ENCODE data around the gene SUPT4H1. TPM values are rescaled to one million over a fixed set of nuclear protein-coding genes. Genes with fewer than 3 reads are reported as not detected.

SUPT4H1 gene
- total and polyA plus RNA-seq, 9 of the 15 experiments (the other 6 are each of a cell fraction or from before 2014, with no cell fraction given) = 62.1 to 320 (median 117) TPM

DNA sequence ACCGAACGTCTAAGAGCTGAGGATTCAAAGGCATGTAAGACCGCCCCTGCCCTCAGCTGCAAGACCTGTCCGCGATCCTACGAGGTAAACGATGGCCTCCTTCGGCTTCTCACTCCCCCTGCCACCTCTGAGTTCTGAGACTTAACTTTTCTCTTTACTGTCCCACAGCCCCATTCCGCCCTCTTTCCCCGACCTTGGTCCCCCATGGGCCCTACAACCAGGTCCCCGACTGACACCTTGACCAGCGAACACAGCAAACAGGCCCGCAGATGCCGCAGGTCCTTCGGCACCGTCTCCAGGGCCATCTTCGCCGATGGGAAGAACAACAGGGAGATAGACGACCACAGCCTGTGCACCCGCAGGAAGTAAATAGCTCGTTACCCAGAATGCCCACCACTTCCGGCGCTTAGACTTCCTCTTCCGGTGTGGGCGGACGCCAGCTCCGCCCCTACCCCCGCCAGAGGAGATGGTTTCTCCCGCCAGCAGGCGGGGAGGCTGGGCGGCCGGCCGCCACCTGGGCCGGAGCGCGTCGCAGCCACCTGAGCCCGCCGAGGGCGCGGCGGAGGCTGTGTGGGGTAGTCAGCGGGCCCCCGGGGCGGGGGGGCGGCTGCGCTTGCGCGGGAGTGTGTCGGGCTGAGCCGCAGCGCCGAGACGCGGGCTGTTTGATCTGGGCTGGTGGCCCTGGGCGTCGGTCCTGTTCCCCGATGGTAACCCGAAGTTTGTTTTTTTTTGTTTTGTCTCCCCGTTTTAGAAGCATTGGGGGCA lies at the start of gene SUPT4H1 (continued):
- TF ChIP-seq BRCA1 (IDR thresholded peaks at IDR 0.05) (no peak), BRCA1 (CRISPR knock-in tag; IDR thresholded peaks at IDR 0.05) (no peak), MTF1 (CRISPR knock-in tag; IDR thresholded peaks at IDR 0.05; ENCODE audit: borderline replicate concordance) (no peak), NRF1 (conservative IDR thresholded peaks at IDR 0.05 in 1 of 2, IDR thresholded peaks at IDR 0.05 in 1 of 2) (peak; percentile 95 to 96), PRMT5 (CRISPR knock-in tag; IDR thresholded peaks at IDR 0.05) (no peak), SNIP1 (IDR thresholded peaks at IDR 0.05; ENCODE audit: low read depth) (no peak), HDAC8 (tag; IDR thresholded peaks at IDR 0.05) (no peak), RCOR1 (IDR thresholded peaks at IDR 0.05; ENCODE audit: borderline replicate concordance in 1 of 2, low read depth in 2 of 2, low read length in 2 of 2) (no peak; a peak in 1 of 4 replicates), GABPB2 (CRISPR knock-in tag; conservative IDR thresholded peaks at IDR 0.05) (no peak), TSC22D4 (tag; IDR thresholded peaks at IDR 0.05) (no peak), BRD4 (IDR thresholded peaks at IDR 0.05) (no peak), ZNF239 (CRISPR knock-in tag; IDR thresholded peaks at IDR 0.05) (no peak), NBN (IDR thresholded peaks at IDR 0.05; ENCODE audit: low read depth) (no peak), GTF2F1 (IDR thresholded peaks at IDR 0.05; ENCODE audit: low read depth, low read length) (no peak; the same call in 1 of the 2 replicates), MCM7 (IDR thresholded peaks at IDR 0.05) (no peak), SMARCA4 (IDR thresholded peaks at IDR 0.05) (no peak), ZNF778 (CRISPR knock-in tag; IDR thresholded peaks at IDR 0.05) (no peak), ZKSCAN1 (IDR thresholded peaks at IDR 0.05; ENCODE audit: low read depth, low read length) (peak; percentile 48; the same call in 1 of the 2 replicates)
- TF ChIP-seq, protein P1, sequence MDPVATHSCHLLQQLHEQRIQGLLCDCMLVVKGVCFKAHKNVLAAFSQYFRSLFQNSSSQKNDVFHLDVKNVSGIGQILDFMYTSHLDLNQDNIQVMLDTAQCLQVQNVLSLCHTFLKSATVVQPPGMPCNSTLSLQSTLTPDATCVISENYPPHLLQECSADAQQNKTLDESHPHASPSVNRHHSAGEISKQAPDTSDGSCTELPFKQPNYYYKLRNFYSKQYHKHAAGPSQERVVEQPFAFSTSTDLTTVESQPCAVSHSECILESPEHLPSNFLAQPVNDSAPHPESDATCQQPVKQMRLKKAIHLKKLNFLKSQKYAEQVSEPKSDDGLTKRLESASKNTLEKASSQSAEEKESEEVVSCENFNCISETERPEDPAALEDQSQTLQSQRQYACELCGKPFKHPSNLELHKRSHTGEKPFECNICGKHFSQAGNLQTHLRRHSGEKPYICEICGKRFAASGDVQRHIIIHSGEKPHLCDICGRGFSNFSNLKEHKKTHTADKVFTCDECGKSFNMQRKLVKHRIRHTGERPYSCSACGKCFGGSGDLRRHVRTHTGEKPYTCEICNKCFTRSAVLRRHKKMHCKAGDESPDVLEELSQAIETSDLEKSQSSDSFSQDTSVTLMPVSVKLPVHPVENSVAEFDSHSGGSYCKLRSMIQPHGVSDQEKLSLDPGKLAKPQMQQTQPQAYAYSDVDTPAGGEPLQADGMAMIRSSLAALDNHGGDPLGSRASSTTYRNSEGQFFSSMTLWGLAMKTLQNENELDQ (CRISPR knock-in tag; IDR thresholded peaks at IDR 0.05; ENCODE audit: borderline replicate concordance) = 0 out of 2 replicates have a peak, but pooled peaks have one; percentile 24
- TF ChIP-seq, protein P2, sequence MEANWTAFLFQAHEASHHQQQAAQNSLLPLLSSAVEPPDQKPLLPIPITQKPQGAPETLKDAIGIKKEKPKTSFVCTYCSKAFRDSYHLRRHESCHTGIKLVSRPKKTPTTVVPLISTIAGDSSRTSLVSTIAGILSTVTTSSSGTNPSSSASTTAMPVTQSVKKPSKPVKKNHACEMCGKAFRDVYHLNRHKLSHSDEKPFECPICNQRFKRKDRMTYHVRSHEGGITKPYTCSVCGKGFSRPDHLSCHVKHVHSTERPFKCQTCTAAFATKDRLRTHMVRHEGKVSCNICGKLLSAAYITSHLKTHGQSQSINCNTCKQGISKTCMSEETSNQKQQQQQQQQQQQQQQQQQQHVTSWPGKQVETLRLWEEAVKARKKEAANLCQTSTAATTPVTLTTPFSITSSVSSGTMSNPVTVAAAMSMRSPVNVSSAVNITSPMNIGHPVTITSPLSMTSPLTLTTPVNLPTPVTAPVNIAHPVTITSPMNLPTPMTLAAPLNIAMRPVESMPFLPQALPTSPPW (CRISPR knock-in tag; IDR thresholded peaks at IDR 0.05) = peak; percentile 100
- TF ChIP-seq, protein P3, sequence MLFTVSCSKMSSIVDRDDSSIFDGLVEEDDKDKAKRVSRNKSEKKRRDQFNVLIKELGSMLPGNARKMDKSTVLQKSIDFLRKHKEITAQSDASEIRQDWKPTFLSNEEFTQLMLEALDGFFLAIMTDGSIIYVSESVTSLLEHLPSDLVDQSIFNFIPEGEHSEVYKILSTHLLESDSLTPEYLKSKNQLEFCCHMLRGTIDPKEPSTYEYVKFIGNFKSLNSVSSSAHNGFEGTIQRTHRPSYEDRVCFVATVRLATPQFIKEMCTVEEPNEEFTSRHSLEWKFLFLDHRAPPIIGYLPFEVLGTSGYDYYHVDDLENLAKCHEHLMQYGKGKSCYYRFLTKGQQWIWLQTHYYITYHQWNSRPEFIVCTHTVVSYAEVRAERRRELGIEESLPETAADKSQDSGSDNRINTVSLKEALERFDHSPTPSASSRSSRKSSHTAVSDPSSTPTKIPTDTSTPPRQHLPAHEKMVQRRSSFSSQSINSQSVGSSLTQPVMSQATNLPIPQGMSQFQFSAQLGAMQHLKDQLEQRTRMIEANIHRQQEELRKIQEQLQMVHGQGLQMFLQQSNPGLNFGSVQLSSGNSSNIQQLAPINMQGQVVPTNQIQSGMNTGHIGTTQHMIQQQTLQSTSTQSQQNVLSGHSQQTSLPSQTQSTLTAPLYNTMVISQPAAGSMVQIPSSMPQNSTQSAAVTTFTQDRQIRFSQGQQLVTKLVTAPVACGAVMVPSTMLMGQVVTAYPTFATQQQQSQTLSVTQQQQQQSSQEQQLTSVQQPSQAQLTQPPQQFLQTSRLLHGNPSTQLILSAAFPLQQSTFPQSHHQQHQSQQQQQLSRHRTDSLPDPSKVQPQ (CRISPR knock-in tag; IDR thresholded peaks at IDR 0.05; ENCODE audit: borderline replicate concordance) = no peak
- TF ChIP-seq, protein P4, sequence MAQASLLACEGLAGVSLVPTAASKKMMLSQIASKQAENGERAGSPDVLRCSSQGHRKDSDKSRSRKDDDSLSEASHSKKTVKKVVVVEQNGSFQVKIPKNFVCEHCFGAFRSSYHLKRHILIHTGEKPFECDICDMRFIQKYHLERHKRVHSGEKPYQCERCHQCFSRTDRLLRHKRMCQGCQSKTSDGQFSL (CRISPR knock-in tag; IDR thresholded peaks at IDR 0.05) = no peak
- TF ChIP-seq, protein P4 (tag; IDR thresholded peaks at IDR 0.05) = no peak
